ENCODE data around the gene TBC1D16.

GRCh38 chr17:79897243-79898063, 138.2 kb downstream of the TBC1D16 start:
- TF ChIP-seq CTCF (IDR thresholded peaks at IDR 0.05) (no peak), POLR2A (IDR thresholded peaks at IDR 0.05) (no peak)

Measured in lower leg skin (tissue), 3 donors.